ENCODE data around the gene PSMD1.
A peak's percentile ranks its signal among the peaks of the same experiment; 100 is the strongest.

DNA sequence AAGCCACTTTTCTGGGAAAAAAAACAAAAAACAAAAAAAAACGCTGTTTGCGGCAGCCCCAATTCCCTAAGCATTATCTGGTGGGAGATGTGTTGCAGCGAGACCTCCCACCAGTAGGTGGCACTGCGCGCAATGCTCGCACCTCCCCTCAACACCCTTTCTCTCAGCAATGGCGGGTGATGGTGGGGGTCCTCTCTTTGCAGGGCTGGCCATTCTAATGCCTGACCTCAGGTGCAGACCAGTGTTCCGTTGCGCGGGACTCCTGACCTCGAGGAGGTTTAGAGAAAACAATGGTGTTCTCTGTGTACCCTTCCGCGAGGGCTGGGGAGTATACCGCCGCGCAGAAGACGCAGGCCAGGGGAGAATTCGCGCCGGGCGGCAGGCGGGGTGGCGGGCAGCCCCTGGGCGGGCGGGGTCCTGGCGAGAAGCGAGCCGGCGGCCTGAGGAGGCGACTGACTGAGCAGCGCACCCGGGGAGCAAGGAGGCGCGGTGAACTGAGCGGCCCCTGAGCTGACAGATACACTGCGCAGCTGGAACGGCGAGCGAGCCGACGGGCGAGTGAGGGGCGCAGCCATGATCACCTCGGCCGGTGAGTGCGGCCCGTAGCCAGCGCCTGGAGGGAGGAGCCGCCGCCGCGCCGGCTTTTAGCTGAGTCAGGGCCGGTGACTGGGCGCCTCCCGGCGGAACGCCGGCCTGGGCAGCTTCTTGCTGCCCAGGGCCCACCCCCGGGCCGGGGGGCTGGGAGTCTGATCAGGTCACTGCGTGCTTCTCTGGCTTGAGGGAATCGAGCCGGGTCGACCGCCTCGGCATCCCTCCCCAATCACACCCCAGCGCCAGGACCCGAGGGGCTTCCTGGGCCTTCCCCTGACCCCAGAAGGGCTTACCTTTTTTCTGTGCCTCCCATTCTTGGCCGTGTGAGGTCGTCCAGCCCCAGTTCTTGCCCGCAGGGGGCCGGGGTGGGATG lies at the start of gene PSMD1:
- TF ChIP-seq EZH2 (IDR thresholded peaks at IDR 0.05; ENCODE audit: low read depth, unreplicated experiment) (no peak), POLR2AphosphoS5 (IDR thresholded peaks at IDR 0.05; ENCODE audit: low read depth) (peak; percentile 75), EZH2phosphoT487 (IDR thresholded peaks at IDR 0.05; ENCODE audit: unreplicated experiment) (no peak), ETS1 (IDR thresholded peaks at IDR 0.05) (no peak)
- TF ChIP-seq, protein P1, sequence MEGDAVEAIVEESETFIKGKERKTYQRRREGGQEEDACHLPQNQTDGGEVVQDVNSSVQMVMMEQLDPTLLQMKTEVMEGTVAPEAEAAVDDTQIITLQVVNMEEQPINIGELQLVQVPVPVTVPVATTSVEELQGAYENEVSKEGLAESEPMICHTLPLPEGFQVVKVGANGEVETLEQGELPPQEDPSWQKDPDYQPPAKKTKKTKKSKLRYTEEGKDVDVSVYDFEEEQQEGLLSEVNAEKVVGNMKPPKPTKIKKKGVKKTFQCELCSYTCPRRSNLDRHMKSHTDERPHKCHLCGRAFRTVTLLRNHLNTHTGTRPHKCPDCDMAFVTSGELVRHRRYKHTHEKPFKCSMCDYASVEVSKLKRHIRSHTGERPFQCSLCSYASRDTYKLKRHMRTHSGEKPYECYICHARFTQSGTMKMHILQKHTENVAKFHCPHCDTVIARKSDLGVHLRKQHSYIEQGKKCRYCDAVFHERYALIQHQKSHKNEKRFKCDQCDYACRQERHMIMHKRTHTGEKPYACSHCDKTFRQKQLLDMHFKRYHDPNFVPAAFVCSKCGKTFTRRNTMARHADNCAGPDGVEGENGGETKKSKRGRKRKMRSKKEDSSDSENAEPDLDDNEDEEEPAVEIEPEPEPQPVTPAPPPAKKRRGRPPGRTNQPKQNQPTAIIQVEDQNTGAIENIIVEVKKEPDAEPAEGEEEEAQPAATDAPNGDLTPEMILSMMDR (conservative IDR thresholded peaks at IDR 0.05; ENCODE audit: low read depth in 2 of 2): peak; percentile 95 to 96

All from GM23338 (cell line).